GM12878 (cell line): ENCODE measurements around the gene RIN1. TPM values are rescaled to one million over a fixed set of nuclear protein-coding genes. Genes with fewer than 3 reads are reported as not detected.
A peak's percentile ranks its signal among the peaks of the same experiment; 100 is the strongest.

Experiments used
- ATAC-seq: fragments of 200-7000 bp; cut with Tn5 transposase; 3 replicates; pipeline ENCODE4 v1.9.1; 2020; ENCODE audit warnings: mild to moderate bottlenecking, moderate library complexity
- BruUV-seq: library from RNA; stranded (reverse); fragments of 400-500 nt; replicated peaks from 2 replicates; lab custom pipeline; 2021; lab: Mats Ljungman, UMichigan
- CTCF ChIA-PET: fragments of 300-600 bp; sonication (Branson Sonifier 250); formaldehyde crosslinking; extraction: SDS; loops from one replicate; lab custom pipeline; 2021; ENCODE audit warnings: inconsistent platforms; lab: Yijun Ruan, JAX
- POLR2A ChIA-PET: fragments of 350-600 bp; formaldehyde crosslinking; extraction: SDS; loops from one replicate; lab custom pipeline; 2021; ENCODE audit warnings: inconsistent platforms; lab: Charles Lee
- RAD21 ChIA-PET: fragments of 300-600 bp; sonication (Branson Sonifier 250); formaldehyde crosslinking; loops from one replicate; lab custom pipeline; 2023; ENCODE audit warnings: antibody characterized with exemption; ENCODE audit not compliant: unreplicated experiment; lab: Charles Lee
- SMC1A ChIA-PET: fragments of 300-600 bp; sonication (Branson Sonifier 250); formaldehyde crosslinking; loops from one replicate; lab custom pipeline; 2023; ENCODE audit not compliant: unreplicated experiment, uncharacterized antibody; lab: Charles Lee
- DNase-seq: peaks from one replicate; pipeline ENCODE4 v3.0.0-alpha.2; 2011; ENCODE audit warnings: low read depth, low spot score
- FAIRE-seq: peaks from 3 replicates; lab custom pipeline; 2011; peaks lifted over from hg19 to GRCh38; lab: Jason Lieb, UNC
- H2AFZ ChIP-seq: 2 replicates; pipeline ENCODE4 v1.6.0; 2011; ENCODE audit warnings: low read depth, low read length, control low read depth; ENCODE audit not compliant: control insufficient read depth
- H3K27ac ChIP-seq: 2 replicates; pipeline ENCODE4 v1.5.1; 2011; ENCODE audit warnings: control low read depth; ENCODE audit not compliant: control insufficient read depth, insufficient read depth
- H3K27me3 ChIP-seq, 2 experiments: replicated peaks in 1 of 2; 2 replicates each; pipeline versions ENCODE4 v1.6.0 to v1.6.1; 2011; ENCODE audit warnings: low read length in 1 of 2; ENCODE audit not compliant: control insufficient read depth in 2 of 2, insufficient read depth in 2 of 2
- H3K36me3 ChIP-seq, 2 experiments: 2 replicates each; pipeline ENCODE4 v1.5.1; 2011; ENCODE audit warnings: low read length in 1 of 2; ENCODE audit not compliant: control insufficient read depth in 2 of 2, insufficient read depth in 2 of 2
- H3K4me1 ChIP-seq: 2 replicates; pipeline ENCODE4 v1.6.1; 2011; ENCODE audit warnings: mild to moderate bottlenecking, low read length, moderate library complexity, mixed read lengths; ENCODE audit not compliant: control insufficient read depth, insufficient read depth
- H3K4me2 ChIP-seq: 2 replicates; pipeline ENCODE4 v1.6.0; 2011; ENCODE audit warnings: control low read depth; ENCODE audit not compliant: control insufficient read depth, insufficient read depth
- H3K4me3 ChIP-seq: fragments of 200-600 bp; sonication (generic); 2 replicates; pipeline ENCODE4 v1.5.1; 2016
- H3K79me2 ChIP-seq: 2 replicates; pipeline ENCODE4 v1.6.0; 2011; ENCODE audit warnings: low read length; ENCODE audit not compliant: control insufficient read depth, insufficient read depth
- H3K9ac ChIP-seq: 2 replicates; pipeline ENCODE4 v1.8.0; 2011; ENCODE audit warnings: low read length, control low read depth, mixed read lengths; ENCODE audit not compliant: control insufficient read depth, insufficient read depth
- H3K9me3 ChIP-seq: replicated peaks from 3 replicates; pipeline ENCODE4 v1.5.1; 2011; ENCODE audit warnings: mild to moderate bottlenecking, low read length; ENCODE audit not compliant: control insufficient read depth, insufficient read depth
- H4K20me1 ChIP-seq: 2 replicates; pipeline ENCODE4 v1.6.0; 2011; ENCODE audit not compliant: control insufficient read depth, insufficient read depth
- BHLHE40 ChIP-seq, 2 experiments: fragments of 450-650 bp in 1 of 2; IDR thresholded peaks; 2 replicates each; pipeline ENCODE4 v1.6.1; 2011 to 2017; ENCODE audit warnings: low read depth in 2 of 2, borderline replicate concordance in 1 of 2, improper control_type of control experiment in 1 of 2, low read length in 1 of 2, mild to moderate bottlenecking in 1 of 2
- IKZF1 ChIP-seq: fragments of 450-650 bp; conservative IDR thresholded peaks from 2 replicates; pipeline ENCODE4 v1.6.1; 2017; ENCODE audit warnings: antibody characterized with exemption, mild to moderate bottlenecking
- SP1 ChIP-seq: IDR thresholded peaks from one replicate; pipeline ENCODE4 v1.6.1; 2011; ENCODE audit warnings: low read depth, low read length
- WRNIP1 ChIP-seq: IDR thresholded peaks from 2 replicates; pipeline ENCODE4 v1.6.1; 2011; ENCODE audit warnings: low read depth, low read length, improper control_type of control experiment, borderline replicate concordance
- YY1 ChIP-seq: IDR thresholded peaks from 2 replicates; pipeline ENCODE4 v1.6.1; 2011; ENCODE audit warnings: low read depth, mild to moderate bottlenecking, low read length
- ZSCAN29 ChIP-seq: fragments of 450-650 bp; IDR thresholded peaks from 2 replicates; pipeline ENCODE4 v1.6.1; 2017; ENCODE audit warnings: mild to moderate bottlenecking, moderate library complexity
- ZZZ3 ChIP-seq: IDR thresholded peaks from 2 replicates; pipeline ENCODE4 v1.6.1; 2011; ENCODE audit warnings: low read depth; ENCODE audit not compliant: control insufficient read depth, insufficient read length
- WGBS: methylation state at CpG from one replicate; pipeline ENCODE4 v1.1.6; 2016; ENCODE audit warnings: low lambda C conversion rate; ENCODE audit not compliant: insufficient replicate concordance, insufficient coverage; ENCODE audit errors: missing lambda C conversion rate; 5-methylcytosine and 5-hydroxymethylcytosine counted together
- in situ Hi-C: fragments of 300-500 bp; cut with MboI; formaldehyde crosslinking; loops from 9 replicates; pipeline ENCODE4 v1.14.3; 2018; ENCODE audit warnings: mixed read lengths
- intact Hi-C: fragments of 100-400 bp; cut with micrococcal nuclease; formaldehyde crosslinking; loops from one replicate; pipeline ENCODE4 v1.14.2; 2022; ENCODE audit not compliant: unreplicated experiment
- polyA plus RNA-seq, 11 experiments: library from polyadenylated mRNA; depleted of rRNA in 4 of 11; unstranded in 6 of 11; stranded (reverse) in 5 of 11; fragments of >200 nt; fragmentation: Nextera tagmentation in 4 of 11; fragmentation: Illumina TruSeq in 1 of 11; extraction: Ambion mirVana in 4 of 11; extraction: Trizol in 1 of 11; gene quantifications; 1 replicate in 1 of 11; 2 replicates in 10 of 11; pipeline versions ENCODE4 v1.2.1 to v1.2.3, GENCODE V29; 2011 to 2016; ENCODE audit warnings: inconsistent platforms in 2 of 11, missing spikeins in 2 of 11, low read depth in 1 of 11
- total RNA-seq, 4 experiments: library from RNA; depleted of rRNA in 3 of 4; stranded (reverse); fragments of >200 nt in 3 of 4; fragmentation: Illumina TruSeq in 1 of 4; extraction: Trizol in 1 of 4; gene quantifications; 2 replicates each; pipeline versions ENCODE4 v1.2.1 to v1.2.3, GENCODE V29; 2013 to 2021
- TF ChIP-seq, protein P1 (sequence below): fragments of 450-650 bp; formaldehyde crosslinking; IDR thresholded peaks from 2 replicates; pipeline ENCODE4 v1.4.0; 2022; ENCODE audit warnings: mild to moderate bottlenecking, moderate library complexity
- TF ChIP-seq, protein P2 (sequence below): IDR thresholded peaks from 2 replicates; pipeline ENCODE4 v1.6.1; 2011; ENCODE audit warnings: borderline replicate concordance, low read depth, mild to moderate bottlenecking, moderate library complexity, low read length; ENCODE audit not compliant: insufficient read depth, poor library complexity, severe bottlenecking

Gene RIN1
- total and polyA plus RNA-seq, 10 of the 15 experiments (the other 5 are each of a cell fraction or from before 2014, with no cell fraction given), result 0.04 to 0.69 (median 0.22) TPM; not detected in 1

DNA sequence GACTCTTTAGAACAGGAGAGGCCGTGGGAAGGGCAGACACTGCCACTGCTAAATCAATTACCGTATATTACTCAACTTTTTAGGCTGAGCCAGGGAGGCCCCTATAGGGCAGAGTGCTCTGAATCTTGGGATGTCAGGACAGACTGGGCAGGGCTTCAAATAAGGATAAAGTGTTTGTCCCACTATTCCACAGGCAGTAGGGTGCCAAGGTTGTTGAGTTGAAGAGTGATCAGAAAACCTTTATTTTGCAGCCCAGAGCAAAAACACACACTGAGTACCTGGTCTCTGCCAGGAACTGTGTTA is 12.8 kb upstream of the RIN1 start:
- no peaks in the 10 kb centered on the region for H3K9me3 ChIP-seq
- H3K79me2 ChIP-seq, result peaks cover 9% of the 10 kb centered on the region
- FAIRE-seq (no peak), DNase-seq (no peak), ATAC-seq (no peak)
- intact Hi-C loops, result no loop called here
- BruUV-seq, result no TSS peak
- no peak overlapping the region for H3K4me3 ChIP-seq
- no peaks in the 10 kb centered on the region for H3K36me3 ChIP-seq
- H3K27ac ChIP-seq, result no peak overlapping the region
- WGBS, result 100% methylated on average over 2 of the region's 2 CpGs
- RAD21 ChIA-PET, result no interaction called here
- H3K4me1 ChIP-seq, result peaks cover 12% of the 10 kb centered on the region
- in situ Hi-C loops, result no loop called here
- no peak overlapping the region for H3K4me2 ChIP-seq
- no peaks in the 10 kb centered on the region for H4K20me1 ChIP-seq
- no peak overlapping the region for H2AFZ ChIP-seq
- SMC1A ChIA-PET, result no interaction called here
- POLR2A ChIA-PET, result interaction anchor here (0.7 kb wide), 1 partner anchor 1032 kb away, joined by 4 read pairs; no protein-coding TSS in a partner anchor
- H3K27me3 ChIP-seq, result no peaks in the 10 kb centered on the region
- TF ChIP-seq SP1 (no peak), BHLHE40 (IDR thresholded peaks at IDR 0.05; ENCODE audit: borderline replicate concordance in 1 of 2, low read depth in 2 of 2, low read length in 1 of 2) (no peak), ZSCAN29 (no peak), IKZF1 (no peak), WRNIP1 (no peak)
- no peak overlapping the region for H3K9ac ChIP-seq
- CTCF ChIA-PET, result interaction anchor here (1.0 kb wide), 1 partner anchor 40 kb away, joined by 3 read pairs; no protein-coding TSS in a partner anchor

DNA sequence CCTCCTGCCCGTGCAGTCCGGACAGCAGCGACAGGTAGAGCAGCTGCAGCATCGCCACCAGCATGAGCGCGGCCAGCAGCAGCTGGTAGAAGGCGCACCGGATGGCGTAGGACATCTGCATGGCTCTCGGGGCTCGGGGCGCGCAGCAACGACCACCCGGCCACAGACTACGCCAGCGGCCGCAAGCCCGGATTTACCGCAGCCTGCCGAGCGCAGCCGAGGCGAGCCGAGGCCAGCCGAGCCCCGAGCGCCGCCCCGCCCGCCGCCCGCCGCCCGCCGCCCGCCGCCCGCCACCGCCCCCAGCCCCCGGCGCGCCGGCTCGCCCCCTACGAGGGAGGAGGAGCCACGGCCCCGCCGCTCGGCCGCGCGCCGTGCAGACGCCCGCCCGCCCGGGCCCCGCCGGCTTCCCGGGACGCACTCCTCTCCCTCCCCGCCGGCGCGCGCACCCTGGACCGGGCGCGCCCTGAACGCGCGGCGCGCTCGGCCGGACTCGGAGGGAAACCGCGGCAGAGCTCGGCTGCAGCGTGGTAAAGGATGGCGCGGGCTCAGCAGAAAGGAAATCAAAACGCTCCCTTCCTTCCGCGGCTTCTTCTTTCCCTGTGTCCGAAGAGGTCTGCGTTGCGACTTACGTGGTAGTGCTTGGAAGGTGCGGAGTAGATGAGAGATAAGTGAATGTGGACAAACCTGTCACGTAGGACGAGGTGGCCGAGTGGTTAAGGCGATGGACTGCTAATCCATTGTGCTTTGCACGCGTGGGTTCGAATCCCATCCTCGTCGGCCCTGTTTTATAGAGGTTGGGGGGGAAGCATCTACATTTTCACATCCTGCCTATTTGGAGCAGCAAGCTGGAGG is 11.4 kb upstream of the RIN1 start, which contains the start of gene B4GAT1:
Gene B4GAT1, minus strand, starts transcription at position 205 of the 852 bp plus-strand sequence. Its CDS starts 84 bp downstream, at position 121.
- BruUV-seq, result no TSS peak
- no peaks in the 10 kb centered on the region for H3K27me3 ChIP-seq
- no peaks in the 10 kb centered on the region for H3K36me3 ChIP-seq
- H3K4me3 ChIP-seq, result peak within 1 kb of the TSS; percentile 90
- H3K4me2 ChIP-seq, result peak within 1 kb of the TSS; percentile 88
- peaks cover 17% of the 10 kb centered on the region for H3K79me2 ChIP-seq
- no peaks in the 10 kb centered on the region for H3K9me3 ChIP-seq
- CTCF ChIA-PET, result interaction anchor here (1.4 to 7.4 kb wide), 4 partner anchors 16 to 42 kb away, joined by 4 to 44 read pairs (median 9); no protein-coding TSS in a partner anchor
- H3K4me1 ChIP-seq, result peaks cover 17% of the 10 kb centered on the region
- H4K20me1 ChIP-seq, result no peaks in the 10 kb centered on the region
- H2AFZ ChIP-seq, result peak within 1 kb of the TSS; percentile 93
- intact Hi-C loops, result no loop called here
- SMC1A ChIA-PET, result interaction anchor here (0.7 to 1.5 kb wide), 3 partner anchors 35 to 59 kb away, joined by 3 to 4 read pairs (median 4); partner anchors contain the start of gene YIF1A
- peak; percentile 72 for ATAC-seq
- in situ Hi-C loops, result no loop called here
- no peak for FAIRE-seq
- peak within 1 kb of the TSS; percentile 84; the same call in 1 of the 2 replicates for H3K9ac ChIP-seq
- RAD21 ChIA-PET, result interaction anchor here (1.1 to 2.0 kb wide), 2 partner anchors 13 to 36 kb away, joined by 3 to 6 read pairs; no protein-coding TSS in a partner anchor
- under 1% methylated on average over 47 of the region's 101 CpGs for WGBS
- peak within 1 kb of the TSS; percentile 61; the same call in 1 of the 2 replicates for H3K27ac ChIP-seq
- peak; percentile 98 for DNase-seq
- POLR2A ChIA-PET, result interaction anchor here (0.6 to 3.9 kb wide), 4 partner anchors 12 to 212 kb away, joined by 3 to 16 read pairs (median 4); partner anchors contain the start of gene RIN1
- peak; percentile 74 for TF ChIP-seq YY1
- peak in 1 of 2 experiments; percentile 58; a peak in 2 of 4 replicates for TF ChIP-seq BHLHE40 (IDR thresholded peaks at IDR 0.05; ENCODE audit: borderline replicate concordance in 1 of 2, low read depth in 2 of 2, low read length in 1 of 2)
- TF ChIP-seq, protein P1, sequence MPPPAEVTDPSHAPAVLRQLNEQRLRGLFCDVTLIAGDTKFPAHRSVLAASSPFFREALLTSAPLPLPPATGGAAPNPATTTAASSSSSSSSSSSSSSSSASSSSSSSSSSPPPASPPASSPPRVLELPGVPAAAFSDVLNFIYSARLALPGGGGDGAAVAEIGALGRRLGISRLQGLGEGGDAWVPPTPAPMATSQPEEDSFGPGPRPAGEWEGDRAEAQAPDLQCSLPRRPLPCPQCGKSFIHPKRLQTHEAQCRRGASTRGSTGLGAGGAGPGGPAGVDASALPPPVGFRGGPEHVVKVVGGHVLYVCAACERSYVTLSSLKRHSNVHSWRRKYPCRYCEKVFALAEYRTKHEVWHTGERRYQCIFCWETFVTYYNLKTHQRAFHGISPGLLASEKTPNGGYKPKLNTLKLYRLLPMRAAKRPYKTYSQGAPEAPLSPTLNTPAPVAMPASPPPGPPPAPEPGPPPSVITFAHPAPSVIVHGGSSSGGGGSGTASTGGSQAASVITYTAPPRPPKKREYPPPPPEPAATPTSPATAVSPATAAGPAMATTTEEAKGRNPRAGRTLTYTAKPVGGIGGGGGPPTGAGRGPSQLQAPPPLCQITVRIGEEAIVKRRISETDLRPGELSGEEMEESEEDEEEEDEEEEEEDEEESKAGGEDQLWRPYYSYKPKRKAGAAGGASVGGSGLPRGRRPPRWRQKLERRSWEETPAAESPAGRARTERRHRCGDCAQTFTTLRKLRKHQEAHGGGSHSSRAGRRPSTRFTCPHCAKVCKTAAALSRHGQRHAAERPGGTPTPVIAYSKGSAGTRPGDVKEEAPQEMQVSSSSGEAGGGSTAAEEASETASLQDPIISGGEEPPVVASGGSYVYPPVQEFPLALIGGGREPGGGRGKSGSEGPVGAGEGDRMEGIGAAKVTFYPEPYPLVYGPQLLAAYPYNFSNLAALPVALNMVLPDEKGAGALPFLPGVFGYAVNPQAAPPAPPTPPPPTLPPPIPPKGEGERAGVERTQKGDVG, result no peak
- peak; percentile 91; the same call in 1 of the 2 replicates for TF ChIP-seq ZSCAN29
- no peak for TF ChIP-seq ZZZ3
- TF ChIP-seq, protein P2, sequence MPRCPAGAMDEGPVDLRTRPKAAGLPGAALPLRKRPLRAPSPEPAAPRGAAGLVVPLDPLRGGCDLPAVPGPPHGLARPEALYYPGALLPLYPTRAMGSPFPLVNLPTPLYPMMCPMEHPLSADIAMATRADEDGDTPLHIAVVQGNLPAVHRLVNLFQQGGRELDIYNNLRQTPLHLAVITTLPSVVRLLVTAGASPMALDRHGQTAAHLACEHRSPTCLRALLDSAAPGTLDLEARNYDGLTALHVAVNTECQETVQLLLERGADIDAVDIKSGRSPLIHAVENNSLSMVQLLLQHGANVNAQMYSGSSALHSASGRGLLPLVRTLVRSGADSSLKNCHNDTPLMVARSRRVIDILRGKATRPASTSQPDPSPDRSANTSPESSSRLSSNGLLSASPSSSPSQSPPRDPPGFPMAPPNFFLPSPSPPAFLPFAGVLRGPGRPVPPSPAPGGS, result no peak
